ENCODE data around the gene PROP1.

DNA sequence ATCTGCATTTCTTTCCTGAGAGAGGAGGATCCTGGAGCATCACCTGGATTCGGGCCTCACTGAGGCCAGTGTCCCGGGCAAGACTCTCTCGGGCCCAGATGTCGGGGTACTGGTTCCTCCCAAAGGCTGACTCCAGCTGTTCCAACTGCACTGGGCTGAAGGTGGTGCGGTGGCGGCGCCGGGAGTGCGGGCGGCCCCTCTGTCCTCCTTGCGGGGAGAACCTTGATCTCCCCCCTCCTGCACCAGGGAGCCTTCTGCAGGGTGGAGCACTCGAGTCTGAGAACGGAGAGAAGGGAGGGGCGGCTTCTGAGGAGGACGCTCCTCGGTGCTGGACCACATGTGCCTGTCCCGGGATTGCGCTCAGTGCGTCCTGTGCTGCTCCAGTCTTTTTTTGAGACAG, 2.0 kb downstream of the PROP1 start:
- no peak for TF ChIP-seq POLR2A (IDR thresholded peaks at IDR 0.05)
- TF ChIP-seq, protein P1, sequence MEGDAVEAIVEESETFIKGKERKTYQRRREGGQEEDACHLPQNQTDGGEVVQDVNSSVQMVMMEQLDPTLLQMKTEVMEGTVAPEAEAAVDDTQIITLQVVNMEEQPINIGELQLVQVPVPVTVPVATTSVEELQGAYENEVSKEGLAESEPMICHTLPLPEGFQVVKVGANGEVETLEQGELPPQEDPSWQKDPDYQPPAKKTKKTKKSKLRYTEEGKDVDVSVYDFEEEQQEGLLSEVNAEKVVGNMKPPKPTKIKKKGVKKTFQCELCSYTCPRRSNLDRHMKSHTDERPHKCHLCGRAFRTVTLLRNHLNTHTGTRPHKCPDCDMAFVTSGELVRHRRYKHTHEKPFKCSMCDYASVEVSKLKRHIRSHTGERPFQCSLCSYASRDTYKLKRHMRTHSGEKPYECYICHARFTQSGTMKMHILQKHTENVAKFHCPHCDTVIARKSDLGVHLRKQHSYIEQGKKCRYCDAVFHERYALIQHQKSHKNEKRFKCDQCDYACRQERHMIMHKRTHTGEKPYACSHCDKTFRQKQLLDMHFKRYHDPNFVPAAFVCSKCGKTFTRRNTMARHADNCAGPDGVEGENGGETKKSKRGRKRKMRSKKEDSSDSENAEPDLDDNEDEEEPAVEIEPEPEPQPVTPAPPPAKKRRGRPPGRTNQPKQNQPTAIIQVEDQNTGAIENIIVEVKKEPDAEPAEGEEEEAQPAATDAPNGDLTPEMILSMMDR (IDR thresholded peaks at IDR 0.05): no peak
- no peak for TF ChIP-seq POLR2AphosphoS5 (IDR thresholded peaks at IDR 0.05)
